ENCODE results near the gene RPL27A.

RPL27A gene

GRCh38 chr11:8682303-8683114 lies at the start of gene RPL27A, which contains the start of gene TRIM66:
Gene RPL27A (plus strand): TSS chr11:8682792. CDS start chr11:8682814, 22 bp downstream.
Gene TRIM66 (minus strand): TSS chr11:8682665. CDS start chr11:8672274, 10,391 bp downstream.
- Mint-ChIP-seq H3K27ac (peak within 1 kb of the TSS; percentile 99), H3K4me1 (ENCODE audit: low read depth) (peaks cover 44% of the 10 kb centered on the region), H3K9me3 (ENCODE audit: low read depth) (no peaks in the 10 kb centered on the region), H3K36me3 (peaks cover 43% of the 10 kb centered on the region), H3K4me3 (peak within 1 kb of the TSS; percentile 98), H3K27me3 (no peaks in the 10 kb centered on the region)

DNA sequence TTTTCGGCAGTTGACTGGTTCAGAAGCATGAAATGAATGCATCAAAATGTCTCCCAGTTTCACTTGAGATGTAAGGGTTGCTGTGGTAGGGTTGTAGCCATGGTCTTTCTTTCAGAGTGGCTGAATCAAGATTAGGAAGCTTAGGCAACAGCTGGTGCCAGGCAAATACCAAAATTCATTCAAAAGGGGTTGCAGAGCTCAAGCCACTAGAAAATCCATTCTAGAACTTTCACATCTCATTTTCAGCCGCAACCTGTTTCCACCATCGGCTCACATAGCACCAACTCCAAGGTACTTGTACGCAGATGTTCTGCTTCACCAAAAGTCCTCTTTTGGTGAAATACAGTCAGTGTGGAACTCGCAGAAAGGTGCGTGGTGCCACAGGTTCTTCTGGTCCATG lies 48.1 kb upstream of the RPL27A start:
- no peaks in the 10 kb centered on the region for H3K4me1 Mint-ChIP-seq (ENCODE audit: low read depth)
- H3K27me3 Mint-ChIP-seq, result no peaks in the 10 kb centered on the region
- peaks cover 10% of the 10 kb centered on the region for H3K9me3 Mint-ChIP-seq (ENCODE audit: low read depth)
- peaks cover 37% of the 10 kb centered on the region for H3K36me3 Mint-ChIP-seq
- H3K27ac Mint-ChIP-seq, result no peak overlapping the region
- H3K4me3 Mint-ChIP-seq, result no peak overlapping the region

DNA sequence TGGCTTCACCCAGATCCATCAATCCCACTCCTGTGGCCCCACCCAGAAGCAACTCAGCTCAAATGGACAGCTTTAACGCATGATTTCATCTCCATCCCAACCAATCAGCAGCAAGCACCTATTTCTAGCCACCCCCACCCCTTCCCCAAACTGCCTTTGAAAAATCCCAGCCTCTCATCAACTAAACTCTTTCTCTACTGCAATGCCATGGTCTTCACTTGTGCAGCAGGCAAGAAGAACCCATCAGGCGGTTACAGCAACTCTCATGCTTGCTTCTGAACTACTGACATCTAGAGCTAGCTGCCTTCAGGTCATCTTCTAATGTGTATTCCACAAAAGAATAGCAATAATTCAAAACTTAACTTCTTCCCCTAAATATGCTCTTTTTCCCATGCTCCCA lies 46.5 kb upstream of the RPL27A start:
- H3K36me3 Mint-ChIP-seq, result peaks cover 38% of the 10 kb centered on the region
- peaks cover 10% of the 10 kb centered on the region for H3K9me3 Mint-ChIP-seq (ENCODE audit: low read depth)
- H3K27me3 Mint-ChIP-seq, result no peaks in the 10 kb centered on the region
- no peak overlapping the region for H3K4me3 Mint-ChIP-seq
- no peaks in the 10 kb centered on the region for H3K4me1 Mint-ChIP-seq (ENCODE audit: low read depth)
- no peak overlapping the region for H3K27ac Mint-ChIP-seq

GRCh38 chr11:8638300-8638699 lies 44.3 kb upstream of the RPL27A start:
- Mint-ChIP-seq H3K4me1 (ENCODE audit: low read depth) (no peaks in the 10 kb centered on the region), H3K4me3 (no peak overlapping the region), H3K9me3 (ENCODE audit: low read depth) (peaks cover 10% of the 10 kb centered on the region), H3K27ac (no peak overlapping the region), H3K36me3 (peaks cover 37% of the 10 kb centered on the region), H3K27me3 (no peaks in the 10 kb centered on the region)

- no peaks in the 10 kb centered on the region for H3K4me1 Mint-ChIP-seq (ENCODE audit: low read depth)
- H3K27me3 Mint-ChIP-seq, result no peaks in the 10 kb centered on the region
- no peak overlapping the region for H3K4me3 Mint-ChIP-seq
- peaks cover 37% of the 10 kb centered on the region for H3K36me3 Mint-ChIP-seq
- H3K27ac Mint-ChIP-seq, result no peak overlapping the region
- H3K9me3 Mint-ChIP-seq (ENCODE audit: low read depth), result peaks cover 10% of the 10 kb centered on the region
Measured at GRCh38 chr11:8639655-8640054, 42.9 kb upstream of the RPL27A start.

DNA sequence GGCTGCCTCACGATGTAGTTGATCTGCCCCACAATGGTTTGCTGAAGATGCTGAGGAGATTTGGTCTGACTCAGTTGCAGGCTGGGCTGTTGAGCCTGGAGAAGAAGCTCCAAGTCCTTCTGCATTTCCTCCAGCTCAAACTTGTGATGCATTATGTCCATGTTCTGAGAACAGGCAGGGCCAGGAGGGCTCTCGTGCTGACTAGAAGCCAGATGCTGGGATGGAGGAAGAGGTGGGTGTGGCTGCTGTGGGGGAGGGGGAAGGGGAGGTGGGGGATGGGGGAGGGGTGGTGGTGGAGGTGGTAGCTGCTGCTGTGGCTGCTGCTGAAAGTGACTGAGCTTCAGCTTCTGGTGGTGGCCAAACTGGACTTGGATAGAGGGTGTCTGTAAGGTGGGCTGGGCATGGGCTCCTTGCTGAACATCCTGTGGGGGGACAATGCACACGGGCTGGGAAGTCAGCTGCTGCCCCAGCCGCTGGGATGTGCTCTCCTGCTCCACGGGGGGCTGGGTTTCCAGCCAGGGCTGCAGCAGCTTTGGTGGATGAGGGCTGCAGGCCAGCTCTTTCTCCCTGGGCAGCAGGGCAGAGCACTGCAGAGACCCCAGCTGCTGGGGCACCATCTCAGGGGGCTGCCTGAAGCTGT lies 42.2 kb upstream of the RPL27A start:
- no peak overlapping the region for H3K27ac Mint-ChIP-seq
- H3K36me3 Mint-ChIP-seq, result peaks cover 37% of the 10 kb centered on the region
- peaks cover 10% of the 10 kb centered on the region for H3K9me3 Mint-ChIP-seq (ENCODE audit: low read depth)
- H3K4me3 Mint-ChIP-seq, result no peak overlapping the region
- H3K4me1 Mint-ChIP-seq (ENCODE audit: low read depth), result no peaks in the 10 kb centered on the region
- H3K27me3 Mint-ChIP-seq, result no peaks in the 10 kb centered on the region

DNA sequence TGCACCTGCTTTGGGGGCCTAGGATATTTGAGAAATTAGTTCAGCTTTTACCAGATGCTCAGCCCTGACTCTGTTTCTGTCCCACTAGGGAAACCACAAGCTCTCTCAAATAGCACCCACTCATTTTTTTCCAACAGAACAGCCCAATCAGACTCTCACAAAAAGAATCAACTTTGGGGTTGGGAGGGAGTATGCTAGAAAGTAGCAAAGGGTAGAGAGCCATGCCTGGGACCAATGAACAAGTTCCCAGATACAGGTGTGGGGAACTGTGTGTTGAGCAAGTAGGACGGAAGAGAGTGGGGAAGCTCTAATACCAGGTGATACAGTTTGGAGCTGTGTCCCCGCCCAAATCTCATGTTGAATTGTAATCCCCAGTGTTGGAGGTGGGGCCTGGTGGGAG lies 41.3 kb upstream of the RPL27A start:
- H3K27me3 Mint-ChIP-seq, result no peaks in the 10 kb centered on the region
- peaks cover 31% of the 10 kb centered on the region for H3K36me3 Mint-ChIP-seq
- no peak overlapping the region for H3K27ac Mint-ChIP-seq
- H3K4me3 Mint-ChIP-seq, result no peak overlapping the region
- no peaks in the 10 kb centered on the region for H3K4me1 Mint-ChIP-seq (ENCODE audit: low read depth)
- peaks cover 7% of the 10 kb centered on the region for H3K9me3 Mint-ChIP-seq (ENCODE audit: low read depth)

- Mint-ChIP-seq H3K27me3 (no peaks in the 10 kb centered on the region), H3K4me1 (ENCODE audit: low read depth) (no peaks in the 10 kb centered on the region), H3K27ac (no peak overlapping the region), H3K4me3 (no peak overlapping the region), H3K9me3 (ENCODE audit: low read depth) (no peaks in the 10 kb centered on the region), H3K36me3 (peaks cover 26% of the 10 kb centered on the region)
Measured at GRCh38 chr11:8642196-8642841, 40.3 kb upstream of the RPL27A start.

- no peak overlapping the region for H3K4me3 Mint-ChIP-seq
- no peaks in the 10 kb centered on the region for H3K27me3 Mint-ChIP-seq
- no peaks in the 10 kb centered on the region for H3K9me3 Mint-ChIP-seq (ENCODE audit: low read depth)
- H3K4me1 Mint-ChIP-seq (ENCODE audit: low read depth), result no peaks in the 10 kb centered on the region
- peaks cover 16% of the 10 kb centered on the region for H3K36me3 Mint-ChIP-seq
- no peak overlapping the region for H3K27ac Mint-ChIP-seq
Measured at GRCh38 chr11:8646873-8647272, 35.7 kb upstream of the RPL27A start.

- peaks cover 16% of the 10 kb centered on the region for H3K36me3 Mint-ChIP-seq
- no peaks in the 10 kb centered on the region for H3K27me3 Mint-ChIP-seq
- H3K9me3 Mint-ChIP-seq (ENCODE audit: low read depth), result no peaks in the 10 kb centered on the region
- H3K4me1 Mint-ChIP-seq (ENCODE audit: low read depth), result no peaks in the 10 kb centered on the region
- H3K27ac Mint-ChIP-seq, result no peak overlapping the region
- H3K4me3 Mint-ChIP-seq, result no peak overlapping the region
Measured at GRCh38 chr11:8649361-8649760, 33.2 kb upstream of the RPL27A start.

DNA sequence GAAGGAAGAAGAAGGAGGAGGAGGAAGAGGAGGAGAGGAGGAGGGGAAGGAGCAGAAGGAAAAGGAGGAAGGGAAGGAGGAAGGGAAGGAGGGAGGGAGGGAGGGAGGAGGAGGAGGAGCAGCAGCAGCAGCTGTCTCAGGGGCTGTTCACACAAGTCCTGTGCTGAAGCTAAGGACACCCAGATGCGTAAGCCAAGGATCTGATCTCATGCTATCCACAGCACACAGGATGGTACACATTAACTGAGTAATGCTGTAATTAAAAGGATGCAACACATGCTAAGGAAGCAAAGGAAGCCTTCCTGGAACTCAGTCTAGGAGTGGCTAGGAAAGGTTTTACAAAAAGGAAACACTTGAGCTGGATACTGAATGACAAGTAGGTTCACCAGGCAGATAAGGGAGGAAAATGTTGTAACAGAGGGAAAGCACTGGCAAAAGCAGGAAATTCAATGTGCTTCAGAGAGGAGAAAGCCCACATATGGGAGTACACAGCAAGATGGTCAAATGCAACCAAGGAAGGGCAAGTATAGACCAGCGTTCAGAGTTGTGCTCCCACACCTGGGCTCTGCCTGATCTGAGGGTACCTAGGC lies 32.1 kb upstream of the RPL27A start:
- Mint-ChIP-seq H3K27ac (no peak overlapping the region), H3K4me3 (no peak overlapping the region), H3K27me3 (no peaks in the 10 kb centered on the region), H3K9me3 (ENCODE audit: low read depth) (no peaks in the 10 kb centered on the region), H3K36me3 (peaks cover 17% of the 10 kb centered on the region), H3K4me1 (ENCODE audit: low read depth) (no peaks in the 10 kb centered on the region)

DNA sequence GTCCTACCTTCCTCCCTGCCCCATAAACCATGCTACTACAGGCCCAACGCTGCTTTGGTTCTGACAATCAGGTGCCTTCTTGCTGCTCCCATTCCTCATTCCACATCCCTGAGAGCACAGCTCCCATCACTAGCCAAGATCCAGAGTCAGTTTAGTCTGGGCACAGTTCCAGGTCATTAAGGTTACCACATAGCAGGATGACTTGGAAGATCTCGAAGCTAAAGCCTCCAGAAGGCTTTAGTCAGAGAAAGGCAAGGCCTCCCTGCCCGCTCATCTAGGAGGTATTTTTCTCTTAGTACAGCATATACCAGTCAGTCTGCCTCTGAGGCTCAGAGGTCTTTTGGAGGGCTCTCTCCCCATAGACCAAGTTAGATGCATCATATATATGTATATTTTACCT lies 30.5 kb upstream of the RPL27A start:
- H3K36me3 Mint-ChIP-seq, result peaks cover 14% of the 10 kb centered on the region

GRCh38 chr11:8654503-8654902 lies 28.1 kb upstream of the RPL27A start:
- H3K27me3 Mint-ChIP-seq, result no peaks in the 10 kb centered on the region
- no peak overlapping the region for H3K27ac Mint-ChIP-seq
- H3K4me1 Mint-ChIP-seq (ENCODE audit: low read depth), result no peaks in the 10 kb centered on the region
- no peaks in the 10 kb centered on the region for H3K9me3 Mint-ChIP-seq (ENCODE audit: low read depth)
- peaks cover 8% of the 10 kb centered on the region for H3K36me3 Mint-ChIP-seq
- H3K4me3 Mint-ChIP-seq, result no peak overlapping the region

More for the DNA sequence above, 30.5 kb upstream of the RPL27A start:
- no peak overlapping the region for H3K4me3 Mint-ChIP-seq
- no peaks in the 10 kb centered on the region for H3K27me3 Mint-ChIP-seq
- H3K27ac Mint-ChIP-seq, result no peak overlapping the region
- no peaks in the 10 kb centered on the region for H3K4me1 Mint-ChIP-seq (ENCODE audit: low read depth)
- H3K9me3 Mint-ChIP-seq (ENCODE audit: low read depth), result no peaks in the 10 kb centered on the region

DNA sequence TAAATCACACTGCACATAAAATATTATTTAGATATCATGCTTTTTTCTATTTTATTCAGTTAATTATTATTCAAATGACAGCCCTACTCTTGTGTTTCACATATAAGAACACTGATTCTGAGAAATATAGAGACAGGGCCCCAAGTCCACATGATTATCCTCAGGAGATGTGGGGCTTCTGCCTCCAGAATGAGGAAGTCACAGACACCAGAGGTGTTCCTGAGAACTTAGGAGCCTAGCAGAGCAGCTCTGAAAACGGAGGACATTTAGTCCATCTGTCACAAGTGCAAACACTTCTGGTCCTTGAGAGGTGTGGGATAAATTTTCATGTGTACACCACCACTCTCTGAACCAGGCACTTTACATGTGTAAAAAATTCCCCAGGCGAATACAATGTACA lies 26.3 kb upstream of the RPL27A start:
- H3K27ac Mint-ChIP-seq, result no peak overlapping the region
- no peak overlapping the region for H3K4me3 Mint-ChIP-seq
- H3K36me3 Mint-ChIP-seq, result peaks cover 8% of the 10 kb centered on the region
- no peaks in the 10 kb centered on the region for H3K4me1 Mint-ChIP-seq (ENCODE audit: low read depth)
- H3K9me3 Mint-ChIP-seq (ENCODE audit: low read depth), result no peaks in the 10 kb centered on the region
- H3K27me3 Mint-ChIP-seq, result no peaks in the 10 kb centered on the region

All from activated naive CD8-positive, alpha-beta T cell (primary cell).